Measurements from ENCODE around the gene HDGF.

DNA sequence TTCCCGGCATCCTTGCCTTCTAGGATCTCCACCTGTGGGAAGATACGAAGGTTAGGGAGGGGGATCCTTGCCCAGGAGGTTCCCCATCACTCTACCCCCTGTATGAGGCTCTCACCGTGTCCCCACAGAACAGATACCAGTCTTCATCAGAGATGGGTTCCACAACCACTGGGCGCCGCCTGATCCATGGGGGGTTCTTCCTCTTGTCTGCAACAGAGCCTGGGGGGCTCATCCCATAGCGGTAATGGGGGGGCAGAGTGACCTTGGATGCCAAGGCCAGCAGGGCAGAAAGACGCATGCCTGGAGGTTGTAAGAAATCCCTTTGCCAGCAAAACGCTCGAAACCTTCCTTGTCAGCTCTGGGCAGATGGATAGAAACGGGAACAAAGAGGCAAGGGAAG lies 13.1 kb downstream of the HDGF start:
- TF ChIP-seq, protein P1, sequence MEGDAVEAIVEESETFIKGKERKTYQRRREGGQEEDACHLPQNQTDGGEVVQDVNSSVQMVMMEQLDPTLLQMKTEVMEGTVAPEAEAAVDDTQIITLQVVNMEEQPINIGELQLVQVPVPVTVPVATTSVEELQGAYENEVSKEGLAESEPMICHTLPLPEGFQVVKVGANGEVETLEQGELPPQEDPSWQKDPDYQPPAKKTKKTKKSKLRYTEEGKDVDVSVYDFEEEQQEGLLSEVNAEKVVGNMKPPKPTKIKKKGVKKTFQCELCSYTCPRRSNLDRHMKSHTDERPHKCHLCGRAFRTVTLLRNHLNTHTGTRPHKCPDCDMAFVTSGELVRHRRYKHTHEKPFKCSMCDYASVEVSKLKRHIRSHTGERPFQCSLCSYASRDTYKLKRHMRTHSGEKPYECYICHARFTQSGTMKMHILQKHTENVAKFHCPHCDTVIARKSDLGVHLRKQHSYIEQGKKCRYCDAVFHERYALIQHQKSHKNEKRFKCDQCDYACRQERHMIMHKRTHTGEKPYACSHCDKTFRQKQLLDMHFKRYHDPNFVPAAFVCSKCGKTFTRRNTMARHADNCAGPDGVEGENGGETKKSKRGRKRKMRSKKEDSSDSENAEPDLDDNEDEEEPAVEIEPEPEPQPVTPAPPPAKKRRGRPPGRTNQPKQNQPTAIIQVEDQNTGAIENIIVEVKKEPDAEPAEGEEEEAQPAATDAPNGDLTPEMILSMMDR (IDR thresholded peaks at IDR 0.05) = no peak
- no peak for TF ChIP-seq EZH2 (IDR thresholded peaks at IDR 0.05)
